Measurements from ENCODE around the gene EIF5A. TPM values are rescaled to one million over a fixed set of nuclear protein-coding genes. Genes with fewer than 3 reads are reported as not detected.
"Not testable (repeated sequence)": the region's sequence is repeated elsewhere in the genome, so short reads cannot be mapped to it uniquely, and the experiment has no call there.

EIF5A gene
- total RNA-seq, 1 donor from 2014 or later: 416 TPM

DNA sequence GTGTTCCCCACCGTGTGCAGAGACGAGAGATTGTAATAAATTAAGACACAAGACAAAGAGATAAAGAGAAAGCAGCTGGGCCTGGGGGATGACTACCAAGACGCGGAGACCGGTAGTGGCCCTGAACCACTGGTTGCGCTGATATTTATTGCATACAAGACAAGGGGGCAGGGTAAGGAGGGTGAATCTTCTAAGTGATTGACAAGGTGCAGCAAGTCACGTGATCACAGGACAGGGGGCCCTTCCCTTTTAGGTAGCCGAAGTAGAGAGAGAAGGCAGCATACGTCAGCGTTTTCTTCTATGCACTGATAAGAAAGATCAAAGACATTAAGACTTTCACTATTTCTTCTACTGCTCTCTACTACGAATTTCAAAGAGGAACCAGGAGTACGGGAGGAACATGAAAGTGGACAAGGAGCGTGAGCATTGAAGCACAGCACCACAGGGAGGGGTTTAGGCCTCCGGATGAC, 25.2 kb downstream of the EIF5A start:
- DNase-seq: not testable (repeated sequence)

DNA sequence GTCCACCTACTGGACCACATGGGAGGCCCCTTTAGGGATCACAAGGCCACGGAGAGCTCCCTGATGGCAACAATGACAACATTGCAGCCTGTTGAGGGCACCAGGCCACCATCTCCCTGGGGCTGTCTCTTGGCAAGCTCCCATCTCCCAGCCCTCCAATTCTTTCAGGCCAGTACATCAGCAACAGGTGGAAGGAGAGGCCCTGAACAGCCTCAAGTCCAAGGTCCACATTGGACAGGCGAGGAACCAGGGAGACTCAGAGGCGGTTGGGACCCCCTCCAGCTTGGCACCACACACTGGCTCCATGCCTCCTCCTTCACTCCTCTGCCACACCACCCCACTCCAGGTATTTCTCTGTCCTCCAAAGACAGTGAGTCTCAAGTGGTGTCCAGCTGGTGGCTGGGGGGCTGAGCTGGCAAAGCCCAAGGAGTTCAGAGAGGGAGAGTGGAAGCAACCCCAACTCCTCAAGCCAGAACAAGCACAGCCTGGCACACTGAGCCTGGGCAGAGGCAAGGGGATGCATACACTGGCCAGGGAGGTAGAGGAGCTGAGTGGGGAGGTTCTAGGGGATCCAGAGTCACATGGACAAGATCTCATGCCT, 27.6 kb downstream of the EIF5A start:
- DNase-seq: no peak

DNA sequence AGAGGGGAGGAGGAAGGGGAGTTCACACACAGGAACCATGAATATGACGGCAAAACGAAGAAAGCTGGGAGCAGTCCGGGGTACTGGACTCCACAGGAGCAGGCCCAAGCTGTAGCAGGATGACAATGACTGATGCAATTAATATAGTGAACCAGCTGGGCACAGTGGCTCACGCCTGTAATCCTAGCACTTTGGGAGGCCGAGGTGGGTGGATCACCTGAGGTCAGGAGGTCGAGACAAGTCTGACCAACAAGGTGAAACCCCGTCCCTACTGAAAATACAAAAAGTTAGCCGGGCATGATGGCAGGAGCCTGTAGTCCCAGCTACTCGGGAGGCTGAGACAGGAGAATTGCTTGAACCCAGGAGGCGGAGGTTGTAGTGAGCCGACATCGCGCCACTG, 28.3 kb downstream of the EIF5A start:
- DNase-seq: not testable (repeated sequence)

DNA sequence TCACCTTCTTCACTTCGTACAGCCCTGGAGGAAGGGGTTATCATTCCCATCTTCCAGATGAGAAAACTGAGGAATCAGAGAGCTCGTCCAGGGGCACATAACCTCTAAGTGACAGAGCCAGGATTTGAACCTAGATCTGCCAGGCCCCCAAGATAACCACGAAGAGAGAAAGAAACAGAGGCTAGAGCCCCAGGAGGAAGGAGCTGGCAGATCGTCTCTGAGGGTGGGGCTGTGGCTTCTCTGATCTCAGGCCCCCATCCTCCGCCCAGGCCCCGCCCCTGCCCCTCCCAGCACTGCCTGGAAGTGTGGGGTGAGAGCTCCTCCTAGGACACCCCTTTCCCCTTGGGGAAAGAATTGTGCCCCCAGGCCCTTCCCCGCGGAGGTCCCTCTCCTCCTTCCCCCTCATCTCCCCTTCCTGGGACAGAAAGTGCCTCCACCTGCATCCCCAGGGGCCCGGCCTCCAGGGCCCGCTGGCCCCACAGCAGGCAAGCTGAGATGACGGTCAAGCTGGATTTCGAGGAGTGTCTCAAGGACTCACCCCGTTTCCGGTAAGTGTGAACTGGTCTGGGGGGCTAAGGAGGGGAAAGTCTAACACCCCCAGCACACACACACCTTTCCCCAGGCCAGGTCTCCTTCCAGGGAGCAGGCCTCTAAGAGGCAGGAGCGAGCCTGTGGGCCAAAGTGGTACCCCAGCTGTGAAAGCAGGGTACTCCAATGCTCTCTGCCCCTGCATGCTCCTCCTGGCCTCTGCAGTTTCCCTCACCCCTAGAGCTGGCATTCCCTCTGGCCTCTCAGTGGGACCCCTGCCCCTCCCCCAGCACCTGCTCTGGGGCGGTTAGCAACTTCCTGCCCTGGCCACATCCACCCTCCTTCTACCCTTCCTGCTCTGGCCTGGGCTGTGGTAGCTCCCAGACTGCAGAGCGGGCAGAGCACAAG, 29.1 kb downstream of the EIF5A start, which contains the start of gene ACAP1:
Gene ACAP1 (plus strand): TSS at position 290 of the 936 bp plus-strand sequence. CDS start 206 bp downstream, at position 496.
- DNase-seq: no peak

DNA sequence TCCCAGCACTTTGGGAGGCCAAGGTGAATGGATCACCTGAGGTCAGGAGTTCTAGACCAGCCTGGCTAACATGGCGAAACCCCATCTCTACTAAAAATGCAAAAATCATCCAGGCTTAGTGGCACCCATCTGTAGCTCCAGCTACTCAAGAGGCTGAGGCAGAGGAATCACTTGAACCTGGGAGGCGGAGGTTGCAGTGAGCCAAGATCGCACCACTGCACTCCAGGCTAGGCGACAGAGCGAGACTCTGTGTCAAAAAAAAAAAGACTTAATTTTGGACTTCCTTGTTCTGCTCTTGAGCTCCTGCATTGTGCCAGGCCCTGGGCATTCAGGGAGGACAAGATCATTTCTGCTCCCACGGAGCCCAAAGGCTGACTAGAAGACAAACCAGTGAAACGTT, 30.2 kb downstream of the EIF5A start:
- not testable (repeated sequence) for DNase-seq

DNA sequence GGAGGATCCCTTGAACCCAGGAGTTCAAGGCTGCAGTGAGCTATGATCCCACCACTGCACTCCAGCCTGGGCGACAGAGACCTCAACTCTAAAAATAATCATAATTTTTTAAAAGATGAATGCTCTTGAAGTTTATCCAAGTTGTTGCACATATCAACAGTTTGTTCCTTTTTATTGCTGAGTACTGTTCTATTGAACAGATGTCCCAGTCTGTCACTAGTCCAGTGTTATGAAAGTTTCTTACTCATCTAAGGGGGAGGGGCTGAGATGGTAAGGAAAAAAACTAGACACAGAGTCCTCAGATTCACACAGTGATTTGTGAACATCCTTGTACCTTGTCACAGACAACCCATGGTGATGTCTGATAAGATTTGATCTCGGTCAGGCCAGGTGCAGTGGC, 32.8 kb downstream of the EIF5A start:
- DNase-seq: no peak

DNA sequence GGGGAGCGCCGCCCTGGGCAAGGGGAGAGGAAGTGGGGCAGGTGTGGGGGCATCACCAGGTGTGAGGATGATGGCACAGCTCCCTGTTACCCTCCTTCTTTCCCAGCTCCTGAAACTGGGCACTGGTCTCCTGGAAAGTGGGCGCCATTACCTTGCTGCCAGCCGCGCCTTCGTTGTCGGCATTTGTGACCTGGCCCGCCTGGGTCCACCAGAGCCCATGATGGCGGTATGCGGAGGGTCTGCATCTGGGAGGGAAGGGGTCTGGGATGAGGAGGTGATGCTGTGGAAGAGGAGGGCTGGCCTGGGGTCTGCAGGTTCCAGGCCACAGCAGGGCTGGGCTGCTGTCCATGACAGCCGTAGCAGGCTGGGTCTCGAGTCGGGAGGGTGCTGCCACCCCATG, 34.4 kb downstream of the EIF5A start:
- DNase-seq: no peak

DNA sequence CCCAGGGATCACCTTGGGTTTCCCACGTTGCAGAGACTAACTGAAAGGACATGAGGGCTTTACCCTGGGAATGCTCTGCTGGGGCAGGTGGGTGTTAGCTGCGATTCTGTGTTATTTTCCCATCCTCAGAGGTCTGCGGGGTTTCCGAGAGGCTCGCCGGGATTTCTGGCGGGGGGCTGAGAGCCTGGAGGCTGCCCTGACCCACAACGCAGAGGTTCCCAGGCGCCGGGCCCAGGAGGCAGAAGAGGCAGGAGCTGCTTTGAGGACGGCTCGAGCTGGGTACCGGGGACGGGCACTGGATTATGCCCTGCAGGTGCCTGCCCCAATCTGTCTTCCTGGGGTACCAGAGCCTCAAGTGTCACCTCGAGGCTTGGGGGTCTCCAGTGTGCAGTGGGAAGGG, 35.8 kb downstream of the EIF5A start:
- DNase-seq: no peak

DNA sequence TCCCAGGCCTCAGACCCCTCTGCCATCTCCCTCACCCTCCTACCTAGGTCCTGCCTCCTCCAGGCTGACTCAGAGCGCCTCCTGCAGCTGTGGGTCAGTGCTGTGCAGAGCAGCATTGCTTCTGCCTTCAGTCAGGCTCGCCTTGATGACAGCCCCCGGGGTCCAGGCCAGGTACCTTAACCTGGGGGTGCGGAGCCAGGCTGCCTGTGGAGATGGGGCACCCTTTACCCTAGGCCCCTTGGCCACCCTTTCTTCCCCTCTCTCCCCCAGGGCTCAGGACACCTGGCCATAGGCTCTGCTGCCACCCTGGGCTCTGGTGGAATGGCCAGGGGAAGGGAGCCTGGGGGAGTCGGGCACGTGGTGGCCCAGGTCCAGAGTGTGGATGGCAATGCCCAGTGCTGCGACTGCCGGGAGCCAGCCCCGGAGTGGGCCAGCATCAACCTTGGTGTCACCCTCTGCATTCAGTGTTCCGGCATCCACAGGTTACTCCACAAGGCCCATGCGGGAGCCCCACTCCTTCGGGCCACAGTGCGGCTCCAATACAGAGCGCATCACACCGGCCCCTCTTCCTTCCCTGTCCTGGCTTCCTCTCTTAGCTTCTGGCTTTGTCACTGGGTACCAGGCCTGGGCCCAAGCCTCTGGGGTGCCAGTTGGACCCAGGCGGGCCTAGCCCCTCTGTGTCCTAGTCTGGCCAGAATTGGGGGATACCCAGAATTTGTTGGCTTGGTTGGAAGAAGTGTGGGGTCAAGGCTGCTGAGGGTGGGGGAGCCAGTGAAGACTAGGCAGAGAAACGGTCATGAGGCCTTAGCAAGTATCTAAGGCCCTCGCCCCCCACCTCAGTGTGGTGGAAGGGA, 39.6 kb downstream of the EIF5A start:
- no peak for DNase-seq

DNA sequence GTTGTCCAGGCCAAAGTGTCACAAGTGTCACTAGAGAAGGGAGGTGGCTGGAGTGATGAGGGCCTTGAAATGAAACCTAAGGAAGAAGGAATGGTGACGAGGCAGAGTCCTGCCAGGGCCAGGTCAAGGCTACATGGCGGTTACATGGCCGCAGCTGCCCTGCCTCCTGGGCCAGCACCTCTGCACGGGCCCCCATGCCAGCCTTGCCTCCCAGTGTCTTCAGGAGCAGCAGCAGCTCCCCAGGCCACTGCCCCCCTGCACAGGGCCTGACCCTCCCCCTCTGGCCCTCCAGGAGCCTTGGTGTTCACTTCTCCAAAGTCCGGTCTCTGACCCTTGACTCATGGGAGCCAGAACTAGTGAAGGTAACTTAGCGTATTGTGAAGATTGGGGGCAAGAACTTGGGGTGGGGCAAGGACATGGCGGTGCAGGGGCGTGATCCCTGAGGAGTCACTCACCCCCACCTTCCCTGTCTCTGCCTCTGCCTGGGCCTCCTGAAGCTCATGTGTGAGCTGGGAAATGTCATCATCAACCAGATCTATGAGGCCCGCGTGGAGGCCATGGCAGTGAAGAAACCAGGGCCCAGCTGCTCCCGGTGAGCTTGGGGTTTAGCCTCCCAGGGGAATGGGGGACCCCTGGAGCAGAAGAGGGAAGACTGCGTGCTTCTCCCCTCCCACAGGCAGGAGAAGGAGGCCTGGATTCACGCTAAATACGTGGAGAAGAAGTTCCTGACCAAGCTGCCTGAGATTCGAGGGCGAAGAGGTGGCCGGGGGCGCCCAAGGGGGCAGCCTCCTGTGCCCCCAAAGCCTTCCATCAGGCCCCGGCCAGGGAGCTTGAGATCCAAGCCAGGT, 40.4 kb downstream of the EIF5A start:
- no peak for DNase-seq

DNA sequence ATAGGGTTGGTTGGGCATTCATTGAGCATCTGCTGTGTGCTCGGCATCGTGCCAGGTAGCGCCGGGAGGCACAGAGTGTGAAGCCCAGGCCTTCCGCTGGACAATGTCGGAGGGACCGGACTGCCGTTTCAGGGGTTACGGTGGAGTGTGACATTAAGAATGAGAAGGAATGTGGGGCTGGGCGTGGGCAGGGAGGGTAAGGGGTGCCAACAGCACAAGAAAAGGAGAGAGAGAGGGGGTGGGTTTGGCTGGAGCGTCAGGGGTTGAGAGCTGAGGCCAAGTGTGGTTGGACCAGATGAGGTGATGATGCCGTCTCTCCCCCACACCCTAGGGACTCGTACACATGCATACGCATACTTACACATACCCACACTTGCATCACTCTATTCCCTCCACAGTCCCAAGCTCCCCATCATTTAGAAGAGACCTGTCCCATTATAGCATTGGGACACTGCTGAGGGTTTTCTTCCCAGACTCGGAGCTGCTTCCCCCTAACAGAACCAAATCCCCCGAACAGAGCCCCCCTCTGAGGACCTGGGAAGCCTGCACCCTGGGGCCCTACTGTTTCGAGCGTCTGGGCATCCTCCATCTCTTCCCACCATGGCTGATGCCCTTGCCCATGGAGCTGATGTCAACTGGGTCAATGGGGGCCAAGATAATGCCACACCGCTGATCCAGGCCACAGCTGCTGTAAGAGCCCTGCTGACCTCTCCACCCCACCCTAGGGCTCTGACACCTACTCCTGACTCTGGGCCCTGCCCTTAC, 41.2 kb downstream of the EIF5A start:
- no peak for DNase-seq

DNA sequence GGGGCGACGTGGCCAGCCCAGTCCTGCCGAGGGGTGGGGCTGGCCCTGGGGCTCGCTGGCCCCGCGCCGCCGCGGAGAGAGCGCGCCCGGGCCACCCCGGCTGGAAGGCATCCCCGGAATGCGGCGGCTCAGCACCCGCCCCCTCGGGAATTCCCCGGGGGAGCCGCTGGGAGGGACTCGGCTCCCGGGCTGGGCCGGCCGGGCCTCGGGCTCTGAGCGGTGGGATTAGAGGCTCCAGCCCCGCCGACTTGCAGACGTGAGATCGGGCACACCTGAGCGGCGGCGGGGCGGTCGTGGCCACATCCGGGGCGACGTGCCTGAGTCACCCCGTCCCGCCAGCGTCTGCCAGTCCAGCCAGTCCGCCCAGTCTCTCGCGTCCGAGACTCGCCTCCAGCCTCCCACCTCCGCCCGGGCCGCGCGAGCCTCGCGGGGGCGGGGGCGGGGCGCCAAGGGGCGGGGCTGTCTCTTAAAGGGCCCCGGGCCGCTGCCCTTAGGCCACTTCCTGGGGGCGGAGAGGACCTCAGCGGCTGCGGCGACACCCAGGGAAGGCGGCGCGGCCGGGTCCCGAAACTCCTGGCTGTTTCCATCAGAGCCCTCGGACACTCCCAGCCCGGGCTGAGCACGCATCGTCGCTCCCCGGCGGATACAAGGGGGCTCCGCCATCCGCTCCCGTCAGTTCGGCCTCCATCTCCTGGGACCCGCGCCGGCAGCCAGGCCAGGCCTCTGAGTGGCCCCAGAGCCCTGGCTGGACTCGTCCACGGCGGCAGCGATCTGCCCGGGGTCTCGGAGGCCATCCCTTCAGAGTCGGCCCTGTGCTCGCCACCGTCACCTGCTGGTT, 44.5 kb downstream of the EIF5A start, which contains the start of gene KCTD11:
Gene KCTD11 (plus strand): TSS at position 498 of the 838 bp plus-strand sequence.
- DNase-seq: peak; percentile 70

DNA sequence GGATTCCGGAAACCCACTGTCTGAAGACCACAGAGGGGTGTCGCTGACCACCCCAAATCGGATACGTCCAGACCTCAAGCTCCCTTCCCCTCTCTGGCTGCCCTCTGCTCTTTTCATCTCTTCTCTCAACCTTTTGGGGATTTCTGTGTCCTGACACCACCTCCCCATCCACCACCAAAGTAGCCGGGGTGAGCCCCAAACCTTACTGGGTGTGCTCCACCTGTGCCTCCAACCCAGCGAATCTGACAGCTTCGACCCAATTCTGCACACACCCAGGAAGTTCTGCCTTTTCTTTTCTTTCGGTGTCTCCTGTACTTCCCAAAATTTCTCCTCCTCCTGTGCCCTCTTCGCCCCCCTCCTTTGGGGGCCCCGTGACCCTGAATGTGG, 45.1 kb downstream of the EIF5A start:
- no peak for DNase-seq

DNA sequence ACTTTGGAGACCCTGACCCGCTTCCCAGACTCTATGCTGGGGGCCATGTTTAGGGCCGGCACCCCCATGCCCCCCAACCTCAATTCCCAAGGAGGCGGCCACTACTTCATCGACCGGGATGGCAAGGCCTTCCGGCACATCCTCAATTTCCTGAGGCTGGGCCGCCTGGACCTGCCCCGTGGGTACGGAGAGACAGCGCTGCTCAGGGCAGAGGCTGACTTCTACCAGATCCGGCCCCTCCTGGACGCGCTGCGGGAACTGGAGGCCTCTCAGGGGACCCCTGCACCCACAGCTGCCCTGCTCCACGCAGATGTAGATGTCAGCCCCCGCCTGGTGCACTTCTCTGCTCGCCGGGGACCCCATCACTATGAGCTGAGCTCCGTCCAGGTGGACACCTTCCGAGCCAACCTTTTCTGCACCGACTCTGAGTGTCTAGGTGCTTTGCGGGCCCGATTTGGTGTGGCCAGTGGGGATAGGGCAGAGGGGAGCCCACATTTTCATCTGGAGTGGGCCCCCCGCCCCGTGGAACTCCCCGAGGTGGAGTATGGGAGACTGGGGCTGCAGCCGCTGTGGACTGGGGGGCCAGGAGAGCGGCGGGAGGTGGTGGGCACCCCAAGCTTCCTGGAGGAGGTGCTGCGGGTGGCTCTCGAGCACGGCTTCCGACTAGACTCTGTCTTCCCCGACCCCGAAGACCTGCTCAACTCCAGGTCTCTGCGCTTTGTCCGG, 45.6 kb downstream of the EIF5A start:
- DNase-seq: no peak

DNA sequence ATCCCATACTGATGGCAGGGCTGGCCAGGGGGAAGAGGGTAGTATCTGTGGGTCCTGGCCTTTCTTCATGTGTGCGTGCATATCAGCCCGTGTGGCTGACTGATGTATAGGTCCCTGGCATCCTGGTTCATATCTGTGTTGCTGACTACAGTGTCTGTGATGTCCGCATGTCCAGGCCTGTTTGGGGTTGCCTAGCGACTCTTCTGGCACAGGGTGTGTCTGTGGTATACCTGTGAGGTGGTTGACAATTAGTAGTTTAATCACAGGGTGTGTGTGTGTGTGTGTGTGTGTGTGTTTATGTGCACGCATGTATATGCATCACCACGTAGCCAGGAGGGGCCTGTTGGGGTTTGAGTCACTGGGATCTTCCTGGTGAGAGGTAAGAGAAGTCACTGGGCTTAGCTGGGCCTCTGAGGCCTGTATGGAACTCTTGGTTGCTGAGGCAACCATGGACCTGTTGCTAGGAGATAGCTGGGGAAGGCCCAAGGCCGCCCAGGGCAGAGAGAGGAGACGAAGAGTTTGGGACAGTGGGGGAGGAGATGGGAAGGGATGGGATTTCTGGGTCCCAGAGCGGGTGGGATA, 46.9 kb downstream of the EIF5A start:
- no peak for DNase-seq

DNA sequence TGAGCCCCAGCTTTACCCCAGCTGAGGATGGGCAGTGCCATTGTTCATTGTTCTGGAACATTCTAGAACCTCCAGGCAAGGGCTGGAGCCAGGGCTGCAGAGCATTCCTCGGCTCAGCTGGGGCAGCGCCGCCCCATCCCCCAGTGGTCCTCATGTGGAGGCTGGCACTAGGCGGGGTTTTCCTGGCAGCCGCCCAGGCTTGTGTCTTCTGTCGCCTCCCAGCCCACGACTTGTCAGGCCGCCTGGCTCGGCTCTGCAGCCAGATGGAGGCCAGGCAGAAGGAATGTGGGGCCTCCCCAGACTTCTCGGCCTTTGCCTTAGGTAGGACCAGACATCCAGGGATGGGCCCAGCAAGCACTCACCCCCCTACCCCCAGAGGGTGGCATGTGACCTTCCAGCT, 47.6 kb downstream of the EIF5A start, which contains the start of gene TMEM95:
Gene TMEM95 (plus strand): TSS at position 104 of the 400 bp plus-strand sequence. CDS start 49 bp downstream, at position 153.
- DNase-seq: no peak

DNA sequence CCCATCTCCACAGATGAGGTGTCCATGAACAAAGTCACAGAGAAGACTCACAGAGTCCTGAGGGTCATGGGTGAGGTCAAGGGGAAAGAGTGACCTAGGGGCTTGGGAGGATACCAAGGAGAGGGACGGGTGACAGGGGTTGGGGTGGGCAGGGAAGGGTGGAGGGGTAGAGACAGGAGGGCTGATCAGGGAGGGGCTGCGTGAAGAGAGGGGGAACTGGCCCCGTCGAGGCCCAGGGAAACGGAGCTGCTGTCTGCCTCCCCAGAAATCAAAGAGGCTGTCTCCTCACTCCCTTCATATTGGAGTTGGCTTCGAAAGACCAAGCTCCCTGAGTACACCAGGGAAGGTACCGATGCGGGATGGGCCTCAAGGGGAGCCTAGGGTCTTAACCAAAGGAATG, 48.1 kb downstream of the EIF5A start:
- no peak for DNase-seq

DNA sequence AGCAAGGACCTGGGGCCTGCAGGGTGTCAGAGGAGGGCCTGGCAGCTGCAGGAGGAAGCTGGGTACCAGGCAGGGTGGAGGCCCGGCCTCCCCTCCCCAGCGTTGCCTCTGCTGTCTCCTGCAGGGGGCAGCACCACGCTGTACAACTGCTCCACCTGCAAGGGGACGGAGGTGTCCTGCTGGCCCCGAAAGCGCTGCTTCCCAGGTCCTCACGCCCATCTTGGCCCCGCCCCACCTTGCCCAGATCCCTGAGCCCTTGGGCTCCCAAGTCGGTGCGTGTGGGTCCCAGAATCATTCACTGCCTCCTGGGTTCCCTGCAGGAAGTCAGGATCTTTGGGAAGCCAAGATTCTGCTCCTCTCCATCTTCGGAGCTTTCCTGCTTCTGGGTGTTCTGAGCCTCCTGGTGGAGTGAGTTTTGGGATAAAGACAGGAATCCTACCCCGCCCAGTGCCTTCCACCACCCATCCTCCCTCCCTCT, 48.7 kb downstream of the EIF5A start:
- peak; percentile 86 for DNase-seq

DNA sequence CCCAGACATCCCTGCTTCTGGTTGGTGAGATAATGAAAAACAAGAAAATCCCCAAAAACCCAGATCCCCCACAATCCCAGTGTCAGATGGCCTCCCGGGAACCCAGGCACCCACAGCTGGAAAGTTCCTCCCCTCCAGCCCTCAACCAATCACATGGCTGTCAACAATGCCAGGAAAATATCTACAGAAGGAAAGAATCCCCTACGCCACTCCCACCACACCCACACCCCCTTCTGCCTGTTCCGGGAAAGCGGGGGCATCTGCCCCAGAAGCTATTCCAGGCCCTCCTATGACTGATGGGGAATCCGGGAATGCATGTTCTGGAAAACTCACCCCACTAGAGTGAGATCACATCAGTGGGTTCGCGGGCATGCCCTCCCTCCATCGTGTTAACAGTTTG, 49.3 kb downstream of the EIF5A start:
- no peak for DNase-seq

Measured in dermis blood vessel endothelial cell (primary cell).